K562 (cell line): Measurements from ENCODE around the gene FH. TPM values are rescaled to one million over a fixed set of nuclear protein-coding genes. Genes with fewer than 3 reads are reported as not detected.

Source experiments
- CBFA2T3 ChIP-seq: fragments of 450-650 bp; IDR thresholded peaks from 2 replicates; pipeline ENCODE4 v1.6.1; 2017
- CC2D1A ChIP-seq: fragments of 450-650 bp; IDR thresholded peaks from 2 replicates; pipeline ENCODE4 v1.6.1; 2017; ENCODE audit warnings: mild to moderate bottlenecking
- DACH1 ChIP-seq: fragments of 450-650 bp; IDR thresholded peaks from 2 replicates; pipeline ENCODE4 v1.6.1; 2018; ENCODE audit not compliant: partially characterized antibody
- FIP1L1 ChIP-seq: fragments of 200-400 bp; formaldehyde crosslinking; IDR thresholded peaks from 2 replicates; pipeline ENCODE4 v1.6.1; 2018; ENCODE audit warnings: mild to moderate bottlenecking, low read depth, low read length; ENCODE audit not compliant: poor library complexity, severe bottlenecking
- FOXK1 ChIP-seq: sonication (generic); formaldehyde crosslinking; IDR thresholded peaks from 2 replicates; pipeline ENCODE4 v1.8.0; 2022; ENCODE audit warnings: missing genetic modification reagents, mild to moderate bottlenecking, borderline replicate concordance
- JUNB ChIP-seq: fragments of 450-650 bp; formaldehyde crosslinking; conservative IDR thresholded peaks from 2 replicates; pipeline ENCODE4 v1.4.0; 2020; ENCODE audit warnings: mild to moderate bottlenecking
- KAT8 ChIP-seq: fragments of 450-650 bp; IDR thresholded peaks from 2 replicates; pipeline ENCODE4 v1.6.1; 2016; ENCODE audit warnings: low read depth, mild to moderate bottlenecking
- KLF6 ChIP-seq: fragments of 250-450 bp; sonication (Bioruptor Pico); IDR thresholded peaks from 2 replicates; pipeline ENCODE4 v1.4.0; 2020; ENCODE audit warnings: mild to moderate bottlenecking, moderate library complexity, borderline replicate concordance
- PML ChIP-seq: IDR thresholded peaks from 2 replicates; pipeline ENCODE4 v1.6.1; 2012; ENCODE audit warnings: low read length, inconsistent platforms
- SIRT6 ChIP-seq: IDR thresholded peaks from one replicate; pipeline ENCODE4 v1.6.1; 2012; ENCODE audit warnings: low read depth, mild to moderate bottlenecking, control low read depth, inconsistent platforms, low read length, moderate library complexity
- SMARCA5 ChIP-seq: fragments of 450-650 bp; IDR thresholded peaks from 2 replicates; pipeline ENCODE4 v1.6.1; 2016
- SREBF2 ChIP-seq: sonication (generic); formaldehyde crosslinking; IDR thresholded peaks from 2 replicates; pipeline ENCODE4 v1.4.0; 2020; ENCODE audit warnings: mild to moderate bottlenecking, missing genetic modification reagents
- SRSF3 ChIP-seq: fragments of 200-400 bp; formaldehyde crosslinking; IDR thresholded peaks from 2 replicates; pipeline ENCODE4 v1.6.1; 2016; ENCODE audit warnings: mild to moderate bottlenecking, low read length, moderate library complexity; ENCODE audit not compliant: insufficient read depth
- STAT5B ChIP-seq: fragments of 250-450 bp; sonication (Bioruptor Pico); IDR thresholded peaks from 2 replicates; pipeline ENCODE4 v1.8.0; 2021; ENCODE audit warnings: mild to moderate bottlenecking, inconsistent platforms
- WHSC1 ChIP-seq: IDR thresholded peaks from one replicate; pipeline ENCODE4 v1.6.1; 2012; ENCODE audit warnings: low read length, control low read depth, inconsistent platforms
- YBX1 ChIP-seq: fragments of 450-650 bp; IDR thresholded peaks from 2 replicates; pipeline ENCODE4 v1.7.1; 2016; ENCODE audit warnings: mild to moderate bottlenecking
- ZNF232 ChIP-seq: sonication (generic); formaldehyde crosslinking; IDR thresholded peaks from 2 replicates; pipeline ENCODE4 v1.8.0; 2022; ENCODE audit warnings: mild to moderate bottlenecking, missing genetic modification reagents
- ZNF3 ChIP-seq: fragments of 250-450 bp; sonication (Bioruptor Pico); IDR thresholded peaks from 2 replicates; pipeline ENCODE4 v1.5.0; 2021; ENCODE audit warnings: mild to moderate bottlenecking, moderate library complexity
- ZNF445 ChIP-seq: fragments of 250-450 bp; sonication (Bioruptor Pico); IDR thresholded peaks from 2 replicates; pipeline ENCODE4 v1.4.0; 2020; ENCODE audit warnings: low read depth, mild to moderate bottlenecking, moderate library complexity
- ZNF583 ChIP-seq: fragments of 250-450 bp; sonication (Bioruptor Pico); IDR thresholded peaks from 2 replicates; pipeline ENCODE4 v1.4.0; 2020
- ZNF764 ChIP-seq: fragments of 250-450 bp; sonication (Bioruptor Pico); IDR thresholded peaks from 2 replicates; pipeline ENCODE4 v1.4.0; 2020; ENCODE audit warnings: low read depth, mild to moderate bottlenecking, moderate library complexity
- ZSCAN32 ChIP-seq: fragments of 450-650 bp; formaldehyde crosslinking; IDR thresholded peaks from 2 replicates; pipeline ENCODE4 v1.4.0; 2020; ENCODE audit warnings: mild to moderate bottlenecking, moderate library complexity
- polyA plus RNA-seq, 8 experiments: library from polyadenylated mRNA; depleted of rRNA in 4 of 8; stranded (reverse) in 5 of 8; unstranded in 3 of 8; fragments of >200 nt; fragmentation: Nextera tagmentation in 2 of 8; fragmentation: Illumina TruSeq in 1 of 8; extraction: Ambion mirVana in 2 of 8; extraction: Trizol in 1 of 8; gene quantifications; 2 replicates each; pipeline versions ENCODE4 v1.2.1 to v1.2.3, GENCODE V29; 2011 to 2014; ENCODE audit warnings: inconsistent platforms in 1 of 8, missing spikeins in 1 of 8
- total RNA-seq, 7 experiments: library from RNA; depleted of rRNA in 6 of 7; stranded (reverse); fragments of >200 nt in 6 of 7; fragmentation: Illumina TruSeq in 2 of 7; extraction: Trizol in 2 of 7; gene quantifications; 2 replicates each; pipeline versions ENCODE4 v1.2.1 to v1.2.3, GENCODE V29; 2011 to 2021; ENCODE audit warnings: low replicate concordance in 1 of 7
- TF ChIP-seq, protein P1 (sequence below): fragments of 250-450 bp; sonication (Bioruptor Pico); IDR thresholded peaks from 2 replicates; pipeline ENCODE4 v1.5.0; 2022; ENCODE audit warnings: mild to moderate bottlenecking
- TF ChIP-seq, protein P2 (sequence below): fragments of 450-650 bp; formaldehyde crosslinking; IDR thresholded peaks from 2 replicates; pipeline ENCODE4 v1.4.0; 2020; ENCODE audit warnings: mild to moderate bottlenecking, moderate library complexity
- TF ChIP-seq, protein P3 (sequence below): fragments of 450-650 bp; IDR thresholded peaks from 2 replicates; pipeline ENCODE4 v1.6.1; 2016
- TF ChIP-seq, protein P4 (sequence below): fragments of 250-450 bp; sonication (Bioruptor Pico); IDR thresholded peaks from 2 replicates; pipeline ENCODE4 v1.8.0; 2021; ENCODE audit warnings: borderline replicate concordance, mild to moderate bottlenecking, moderate library complexity; ENCODE audit not compliant: poor library complexity, severe bottlenecking

FH gene
- total and polyA plus RNA-seq, 9 of the 15 experiments (the other 6 are each of a cell fraction or from before 2014, with no cell fraction given): 117 to 240 (median 211) TPM

DNA sequence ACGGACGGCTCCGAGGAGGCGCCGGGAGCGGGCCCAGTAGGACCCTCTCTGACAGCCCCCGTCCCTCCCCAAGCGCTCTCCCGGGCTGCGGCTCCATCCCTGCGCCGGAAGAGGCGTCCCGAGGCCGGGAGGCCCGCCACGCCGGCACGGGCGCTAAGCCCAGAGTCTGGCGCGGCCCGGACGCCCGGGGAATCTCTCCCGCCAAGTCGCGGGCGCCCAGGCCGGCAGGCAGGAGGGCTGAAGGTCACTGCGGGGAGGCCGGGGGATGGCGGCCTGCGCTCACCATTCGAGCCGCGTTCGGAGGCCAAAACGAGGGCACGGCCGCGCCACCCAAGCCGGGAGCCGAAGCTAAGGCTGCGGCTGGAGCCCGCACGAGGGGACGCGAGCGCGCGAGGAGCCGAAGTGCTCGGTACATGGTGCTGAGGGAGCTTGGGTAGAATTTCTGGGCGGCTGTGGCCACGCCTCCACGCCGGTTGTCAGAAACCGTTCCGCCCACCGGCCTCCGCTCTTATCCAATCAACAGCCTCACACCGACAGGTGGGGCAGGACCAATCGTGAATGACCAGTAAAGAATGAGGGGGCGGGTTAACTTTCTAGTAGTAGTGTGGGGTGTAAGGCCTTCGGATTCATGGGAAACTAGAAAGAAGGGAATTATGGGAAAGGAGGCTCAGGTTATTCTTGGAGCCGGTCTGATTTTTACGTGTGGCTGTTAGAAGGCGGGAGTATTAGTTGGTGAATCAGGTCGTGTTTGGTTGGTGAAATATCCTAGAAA, at the start of gene FH (continued):
- no peak for TF ChIP-seq SREBF2 (CRISPR knock-in tag)
- no peak for TF ChIP-seq ZNF3 (CRISPR knock-in tag)
- no peak for TF ChIP-seq ZNF583 (CRISPR knock-in tag)
- TF ChIP-seq ZNF232: no peak
- no peak for TF ChIP-seq CBFA2T3
- TF ChIP-seq, protein P1, sequence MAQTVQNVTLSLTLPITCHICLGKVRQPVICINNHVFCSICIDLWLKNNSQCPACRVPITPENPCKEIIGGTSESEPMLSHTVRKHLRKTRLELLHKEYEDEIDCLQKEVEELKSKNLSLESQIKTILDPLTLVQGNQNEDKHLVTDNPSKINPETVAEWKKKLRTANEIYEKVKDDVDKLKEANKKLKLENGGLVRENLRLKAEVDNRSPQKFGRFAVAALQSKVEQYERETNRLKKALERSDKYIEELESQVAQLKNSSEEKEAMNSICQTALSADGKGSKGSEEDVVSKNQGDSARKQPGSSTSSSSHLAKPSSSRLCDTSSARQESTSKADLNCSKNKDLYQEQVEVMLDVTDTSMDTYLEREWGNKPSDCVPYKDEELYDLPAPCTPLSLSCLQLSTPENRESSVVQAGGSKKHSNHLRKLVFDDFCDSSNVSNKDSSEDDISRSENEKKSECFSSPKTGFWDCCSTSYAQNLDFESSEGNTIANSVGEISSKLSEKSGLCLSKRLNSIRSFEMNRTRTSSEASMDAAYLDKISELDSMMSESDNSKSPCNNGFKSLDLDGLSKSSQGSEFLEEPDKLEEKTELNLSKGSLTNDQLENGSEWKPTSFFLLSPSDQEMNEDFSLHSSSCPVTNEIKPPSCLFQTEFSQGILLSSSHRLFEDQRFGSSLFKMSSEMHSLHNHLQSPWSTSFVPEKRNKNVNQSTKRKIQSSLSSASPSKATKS (CRISPR knock-in tag): no peak
- TF ChIP-seq, protein P2, sequence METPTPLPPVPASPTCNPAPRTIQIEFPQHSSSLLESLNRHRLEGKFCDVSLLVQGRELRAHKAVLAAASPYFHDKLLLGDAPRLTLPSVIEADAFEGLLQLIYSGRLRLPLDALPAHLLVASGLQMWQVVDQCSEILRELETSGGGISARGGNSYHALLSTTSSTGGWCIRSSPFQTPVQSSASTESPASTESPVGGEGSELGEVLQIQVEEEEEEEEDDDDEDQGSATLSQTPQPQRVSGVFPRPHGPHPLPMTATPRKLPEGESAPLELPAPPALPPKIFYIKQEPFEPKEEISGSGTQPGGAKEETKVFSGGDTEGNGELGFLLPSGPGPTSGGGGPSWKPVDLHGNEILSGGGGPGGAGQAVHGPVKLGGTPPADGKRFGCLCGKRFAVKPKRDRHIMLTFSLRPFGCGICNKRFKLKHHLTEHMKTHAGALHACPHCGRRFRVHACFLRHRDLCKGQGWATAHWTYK: no peak
- TF ChIP-seq DACH1: no peak
- TF ChIP-seq STAT5B (CRISPR knock-in tag): no peak
- no peak for TF ChIP-seq FOXK1 (CRISPR knock-in tag)
- no peak for TF ChIP-seq KAT8
- peak; percentile 83; the same call in 1 of the 2 replicates for TF ChIP-seq PML
- TF ChIP-seq, protein P3, sequence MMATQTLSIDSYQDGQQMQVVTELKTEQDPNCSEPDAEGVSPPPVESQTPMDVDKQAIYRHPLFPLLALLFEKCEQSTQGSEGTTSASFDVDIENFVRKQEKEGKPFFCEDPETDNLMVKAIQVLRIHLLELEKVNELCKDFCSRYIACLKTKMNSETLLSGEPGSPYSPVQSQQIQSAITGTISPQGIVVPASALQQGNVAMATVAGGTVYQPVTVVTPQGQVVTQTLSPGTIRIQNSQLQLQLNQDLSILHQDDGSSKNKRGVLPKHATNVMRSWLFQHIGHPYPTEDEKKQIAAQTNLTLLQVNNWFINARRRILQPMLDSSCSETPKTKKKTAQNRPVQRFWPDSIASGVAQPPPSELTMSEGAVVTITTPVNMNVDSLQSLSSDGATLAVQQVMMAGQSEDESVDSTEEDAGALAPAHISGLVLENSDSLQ: peak; percentile 94
- TF ChIP-seq SIRT6: no peak
- TF ChIP-seq JUNB (CRISPR knock-in tag): no peak
- no peak for TF ChIP-seq YBX1
- TF ChIP-seq CC2D1A: no peak; the same call in 1 of the 2 replicates
- no peak for TF ChIP-seq WHSC1
- no peak for TF ChIP-seq ZNF764 (CRISPR knock-in tag)
- no peak for TF ChIP-seq ZNF445 (CRISPR knock-in tag)
- 0 out of 2 replicates have a peak, but pooled peaks have one; percentile 28 for TF ChIP-seq ZSCAN32 (CRISPR knock-in tag)
- peak; percentile 84 for TF ChIP-seq FIP1L1
- TF ChIP-seq SMARCA5: no peak
- TF ChIP-seq SRSF3: no peak
- TF ChIP-seq, protein P4, sequence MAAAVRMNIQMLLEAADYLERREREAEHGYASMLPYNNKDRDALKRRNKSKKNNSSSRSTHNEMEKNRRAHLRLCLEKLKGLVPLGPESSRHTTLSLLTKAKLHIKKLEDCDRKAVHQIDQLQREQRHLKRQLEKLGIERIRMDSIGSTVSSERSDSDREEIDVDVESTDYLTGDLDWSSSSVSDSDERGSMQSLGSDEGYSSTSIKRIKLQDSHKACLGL (CRISPR knock-in tag): peak; percentile 3
- no peak for TF ChIP-seq KLF6 (CRISPR knock-in tag)
